Measurements from ENCODE around the gene LONRF3.

LONRF3 gene

DNA sequence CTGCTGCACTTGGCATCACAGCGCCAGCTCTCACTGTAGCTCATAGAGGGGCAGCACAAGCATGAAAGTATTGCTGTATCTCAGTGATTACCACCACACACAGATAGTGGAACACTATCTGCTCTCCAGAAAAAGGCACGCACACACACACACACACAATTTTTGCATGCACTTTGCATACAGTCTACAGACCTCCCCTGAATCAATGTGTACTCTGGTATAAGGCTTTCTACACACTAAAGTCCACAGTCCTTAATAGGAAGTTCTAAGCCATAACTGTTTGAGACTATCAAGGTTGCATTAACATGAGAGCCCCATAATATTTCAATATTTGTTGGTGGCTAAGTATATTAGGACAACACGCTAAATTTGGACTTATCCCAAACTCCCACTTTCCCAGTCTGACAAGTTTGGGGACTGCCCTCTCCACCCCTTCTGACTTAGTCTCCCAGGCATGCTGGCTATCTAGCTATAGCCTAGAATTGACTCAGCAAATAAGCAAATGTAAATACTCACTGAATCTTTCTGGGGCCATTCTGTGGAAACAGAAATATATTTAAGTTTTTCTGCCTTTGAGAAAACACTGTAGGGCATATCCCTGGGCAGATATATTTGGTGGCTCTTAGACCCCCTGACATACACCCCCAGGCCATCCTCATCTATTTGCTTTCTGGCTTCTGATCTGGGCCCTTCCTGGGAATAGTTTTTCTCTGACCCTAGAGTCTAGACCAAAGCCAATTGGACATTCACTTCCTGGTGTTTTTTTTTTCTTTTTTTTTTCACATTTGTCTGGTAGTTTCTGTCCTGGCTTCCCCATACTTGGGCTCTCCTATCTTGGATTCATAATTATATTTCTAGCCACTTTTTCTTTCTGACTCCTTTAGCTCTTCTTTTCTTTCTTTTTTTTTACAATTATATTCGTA, 62.0 kb downstream of the LONRF3 start:
- DNase-seq (ENCODE audit: low read depth in 2 of 2) = no peak

DNA sequence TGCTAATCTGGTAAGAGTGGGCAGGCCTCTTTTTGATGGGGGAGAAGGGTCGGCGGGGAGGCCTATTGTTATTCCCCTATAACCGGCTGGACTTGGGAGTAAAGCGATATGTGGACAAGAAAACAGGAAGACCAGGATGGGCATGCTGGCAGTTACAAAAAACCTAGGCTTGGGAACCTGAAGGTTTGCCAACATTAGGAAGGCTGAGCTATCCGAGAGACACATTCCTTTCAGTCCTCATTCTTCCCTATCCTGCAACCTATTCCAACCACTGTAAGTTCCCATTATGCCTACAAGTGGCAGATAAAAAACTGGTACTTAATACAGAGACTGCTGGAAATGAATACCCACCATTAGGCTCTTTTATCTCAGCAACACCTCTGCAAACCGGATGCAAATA, 66.0 kb downstream of the LONRF3 start:
- no peak for DNase-seq (ENCODE audit: low read depth in 2 of 2)

DNA sequence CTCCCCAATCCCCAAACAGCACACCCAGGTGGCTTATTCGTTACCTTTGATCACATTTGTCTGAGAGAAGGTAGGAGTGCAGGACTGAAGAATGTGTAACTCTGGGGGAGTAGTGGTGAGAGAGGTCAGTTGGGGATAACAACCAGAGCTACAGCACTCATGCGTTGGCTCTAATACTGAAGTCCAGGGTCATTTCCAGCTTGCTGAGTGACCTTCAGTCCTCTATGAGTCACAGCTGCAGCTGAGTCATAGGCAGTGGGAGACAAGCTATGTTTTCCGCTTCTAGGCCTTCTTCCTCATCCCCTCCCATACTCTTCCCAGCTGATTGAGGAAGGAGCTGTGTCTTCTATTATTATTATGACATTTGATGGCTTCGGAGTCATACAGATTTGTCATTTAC, 66.8 kb downstream of the LONRF3 start:
- no peak for DNase-seq (ENCODE audit: low read depth in 2 of 2)

DNA sequence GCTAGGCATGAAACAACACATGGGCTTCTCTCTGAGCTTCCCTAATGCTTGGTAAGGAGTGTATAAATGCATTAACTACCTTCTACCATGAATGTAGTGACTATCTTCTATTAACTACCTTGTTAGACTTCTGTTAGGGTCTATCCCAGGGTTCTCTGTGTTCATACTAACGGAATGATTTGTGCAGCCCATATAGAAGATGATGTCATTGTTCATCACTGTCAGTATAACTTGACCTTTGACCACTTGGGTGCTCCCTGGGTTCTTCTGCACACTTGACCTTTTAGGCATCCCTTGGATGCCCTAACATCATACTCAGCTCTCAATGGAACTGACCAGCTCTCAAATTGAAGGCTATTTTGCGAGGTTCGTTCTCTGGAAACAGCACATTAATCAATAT, 67.6 kb downstream of the LONRF3 start:
- DNase-seq (ENCODE audit: low read depth in 2 of 2) = no peak

DNA sequence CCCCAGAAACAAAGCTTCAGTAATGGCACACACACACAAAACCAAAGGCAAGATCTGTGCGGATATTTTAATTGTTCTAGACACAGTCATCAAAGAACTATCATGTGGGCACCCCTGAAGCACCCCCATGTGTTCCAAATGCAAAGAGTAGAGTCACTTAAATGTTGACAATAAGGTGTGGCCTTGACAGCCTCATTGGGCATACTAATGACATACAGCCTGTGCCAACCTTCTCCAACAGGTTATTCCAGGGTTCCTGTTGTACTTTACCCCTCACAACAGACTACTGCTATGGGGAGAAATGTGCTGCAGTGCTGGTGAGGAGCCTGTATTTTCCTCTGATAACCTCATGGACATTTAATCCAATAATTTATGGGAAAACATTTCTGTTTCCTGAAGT, 68.6 kb downstream of the LONRF3 start:
- DNase-seq (ENCODE audit: low read depth in 2 of 2) = no peak

DNA sequence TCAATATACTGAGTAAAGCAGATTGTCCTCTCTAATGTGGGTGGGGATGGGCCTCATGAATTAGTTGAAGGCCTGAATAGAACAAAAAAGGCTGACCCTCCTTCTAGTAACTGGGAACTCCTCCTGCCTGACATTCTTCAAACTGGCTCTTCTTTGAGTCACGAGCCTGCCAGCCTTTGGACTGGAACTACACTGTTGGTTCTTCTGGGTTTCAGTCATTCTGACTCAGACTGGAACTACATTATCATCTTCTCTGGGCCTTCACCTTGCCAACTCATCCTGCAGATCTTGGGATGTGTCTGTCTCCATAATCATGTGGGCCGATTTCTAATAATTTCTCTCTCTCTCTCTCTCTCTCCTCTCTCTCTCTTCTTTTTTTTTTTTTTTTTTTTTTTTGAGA, 71.5 kb downstream of the LONRF3 start:
- DNase-seq (ENCODE audit: low read depth in 2 of 2) = no peak

DNA sequence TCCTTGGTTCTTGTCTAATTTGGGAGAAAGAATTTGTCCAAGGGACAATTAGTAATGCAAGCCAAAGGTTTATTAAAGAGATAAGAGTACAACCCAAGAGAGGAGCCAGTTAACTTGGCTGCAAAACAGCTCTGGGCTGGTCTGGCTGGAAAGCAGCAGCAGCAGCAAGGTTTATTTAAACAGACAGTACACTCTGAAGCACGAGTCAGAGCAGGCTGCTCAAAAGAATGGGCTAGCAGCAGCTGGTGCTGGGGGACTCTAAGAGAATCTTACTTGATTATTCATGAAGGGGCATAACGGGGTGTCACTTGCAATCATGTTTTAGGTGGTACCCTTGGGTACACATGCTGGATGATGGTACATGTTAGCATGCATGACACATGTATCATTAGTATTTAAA, 81.3 kb downstream of the LONRF3 start:
- no peak for DNase-seq (ENCODE audit: low read depth in 2 of 2)

DNA sequence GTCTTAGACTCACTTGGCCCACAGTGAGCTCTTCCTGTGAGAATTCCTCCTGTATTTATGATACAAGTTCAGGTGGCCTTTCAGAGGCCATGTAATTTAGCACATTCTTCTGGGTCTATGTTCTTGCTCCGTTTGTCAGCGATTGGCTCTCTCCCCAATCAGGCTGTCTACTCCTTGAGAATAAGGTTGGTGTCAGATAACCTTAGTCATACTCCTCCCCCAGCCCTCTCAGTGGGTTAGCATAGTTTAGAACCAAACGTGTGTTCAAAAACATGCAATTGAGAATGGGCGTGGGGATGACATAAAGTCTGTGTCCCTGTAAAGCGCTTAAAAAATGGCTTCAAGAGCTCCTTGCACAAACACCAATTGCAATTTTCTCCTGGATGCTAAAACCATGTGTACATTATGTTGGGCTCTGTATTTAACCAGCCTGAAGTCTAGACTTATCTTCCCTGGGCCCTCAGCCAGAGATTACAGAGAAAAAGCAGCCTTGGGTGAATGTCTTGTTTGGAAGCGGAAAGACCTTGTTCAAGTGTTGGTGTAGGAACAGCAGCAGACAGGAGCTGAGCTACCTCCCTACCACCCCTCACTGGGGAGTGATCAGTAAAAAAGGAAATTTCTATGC, 88.4 kb downstream of the LONRF3 start:
- no peak for DNase-seq (ENCODE audit: low read depth in 2 of 2)

DNA sequence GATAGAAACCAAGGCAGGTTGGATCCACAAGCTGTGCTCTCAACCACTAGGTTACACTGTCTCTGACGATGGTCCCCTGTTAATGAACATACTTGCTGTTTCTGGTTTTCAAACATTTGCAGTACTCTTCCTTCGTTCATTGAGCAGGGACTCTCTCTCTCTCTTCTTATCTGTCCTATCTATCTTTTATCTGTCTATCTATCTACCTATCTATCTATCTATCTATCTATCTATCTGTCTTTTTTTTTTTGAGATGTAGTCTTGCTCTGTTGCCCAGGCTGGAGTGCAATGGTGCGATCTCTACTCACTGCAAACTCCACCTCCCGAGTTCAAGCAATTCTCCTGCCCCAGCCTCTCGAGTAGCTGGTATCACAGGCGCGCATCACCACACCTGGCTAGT, 89.0 kb downstream of the LONRF3 start:
- no peak for DNase-seq (ENCODE audit: low read depth in 2 of 2)

DNA sequence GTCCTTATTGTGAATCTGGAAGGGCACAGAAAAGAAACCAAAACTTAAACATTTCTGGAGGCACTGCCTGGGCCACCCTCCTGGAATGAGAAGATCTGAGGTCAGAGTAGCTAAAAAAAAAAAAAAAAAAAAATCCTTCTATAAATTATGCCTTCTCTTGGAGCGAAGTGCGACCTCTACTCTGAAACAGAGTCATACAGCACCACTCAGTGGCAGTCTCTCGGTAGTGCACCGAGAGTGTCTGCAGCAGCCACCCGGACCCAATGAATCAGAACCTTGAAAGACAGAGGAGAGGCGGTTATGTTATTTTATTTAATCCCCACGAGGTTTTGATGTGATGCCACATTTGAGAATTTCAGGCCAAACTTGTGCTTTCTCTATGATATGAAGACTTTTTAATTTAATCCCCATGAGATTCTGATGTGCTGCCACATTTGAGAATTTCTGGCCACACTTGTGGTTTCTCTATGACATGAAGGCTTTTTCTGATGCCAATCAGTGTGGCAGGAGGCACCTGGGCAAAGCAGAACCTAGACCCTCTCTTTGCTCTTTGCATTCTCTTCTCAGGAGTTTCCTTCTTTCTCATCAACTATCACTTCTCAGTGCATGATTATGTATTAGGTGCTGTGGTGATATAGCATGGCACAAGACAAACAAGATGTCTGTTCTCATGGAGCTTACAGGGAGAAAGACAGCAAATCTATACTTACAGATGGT, 92.8 kb downstream of the LONRF3 start:
- no peak for DNase-seq (ENCODE audit: low read depth in 2 of 2)
